A549 (cell line): ENCODE measurements around the gene CA10. TPM values are rescaled to one million over a fixed set of nuclear protein-coding genes. Genes with fewer than 3 reads are reported as not detected.

ENCODE experiments used
- ATAC-seq, 2 experiments: fragments of 200-7000 bp in 1 of 2; fragments of >200 bp in 1 of 2; cut with Nextera tagmentation in 1 of 2; cut with Tn5 transposase in 1 of 2; 3 replicates each; pipeline versions ENCODE4 v1.8.0 to v1.9.1; 2018 to 2020; ENCODE audit warnings: mild to moderate bottlenecking in 1 of 2, moderate library complexity in 1 of 2
- CTCF ChIA-PET: fragments of 300-600 bp; sonication (Branson Sonifier 250); formaldehyde crosslinking; extraction: SDS; loops from one replicate; lab custom pipeline; 2021; ENCODE audit warnings: antibody characterized with exemption, inconsistent platforms; lab: Yijun Ruan, JAX
- POLR2A ChIA-PET: fragments of 350-600 bp; formaldehyde crosslinking; extraction: SDS; loops from one replicate; lab custom pipeline; 2021; ENCODE audit warnings: antibody characterized with exemption, inconsistent platforms; lab: Yijun Ruan, JAX
- DNase-seq, 2 experiments: peaks; one replicate each; pipeline versions ENCODE4 v3.0.0 to v3.0.0-alpha.2; 2011 to 2016; ENCODE audit warnings: low read depth in 1 of 2, low spot score in 1 of 2
- FAIRE-seq: peaks from 2 replicates; lab custom pipeline; 2011; peaks lifted over from hg19 to GRCh38; lab: Jason Lieb, UNC
- H3K27ac ChIP-seq, 2 experiments: fragments of >200 bp; sonication (Bioruptor Twin); formaldehyde crosslinking; 3 replicates each; pipeline ENCODE4 v1.5.1; 2016 to 2017
- H3K4me1 ChIP-seq: fragments of >200 bp; sonication (Bioruptor Twin); formaldehyde crosslinking; 3 replicates; pipeline ENCODE4 v1.6.1; 2016
- H3K4me2 ChIP-seq: fragments of >200 bp; sonication (Bioruptor Twin); formaldehyde crosslinking; 3 replicates; pipeline ENCODE4 v1.6.1; 2016
- H3K4me3 ChIP-seq: fragments of >200 bp; sonication (Bioruptor Twin); formaldehyde crosslinking; 3 replicates; pipeline ENCODE4 v1.5.1; 2016
- H3K9me3 ChIP-seq: fragments of >200 bp; sonication (Bioruptor Twin); formaldehyde crosslinking; 3 replicates; pipeline ENCODE4 v1.6.1; 2016
- CBX8 ChIP-seq: fragments of 200-600 bp; sonication (generic); IDR thresholded peaks from 2 replicates; pipeline ENCODE4 v1.6.1; 2016
- E2F6 ChIP-seq: IDR thresholded peaks from 2 replicates; pipeline ENCODE4 v1.6.1; 2012; ENCODE audit warnings: low read depth, borderline replicate concordance
- ELK1 ChIP-seq: fragments of 150-350 bp; IDR thresholded peaks from 2 replicates; pipeline ENCODE4 v1.6.1; 2014; ENCODE audit warnings: low read depth, mild to moderate bottlenecking, low read length
- ESRRA ChIP-seq: fragments of 150-350 bp; IDR thresholded peaks from 2 replicates; pipeline ENCODE4 v1.6.1; 2014; ENCODE audit warnings: mild to moderate bottlenecking, low read length, borderline replicate concordance
- FOSB ChIP-seq: fragments of 250-450 bp; sonication (Bioruptor Pico); IDR thresholded peaks from 2 replicates; pipeline ENCODE4 v1.5.0; 2020; ENCODE audit warnings: mild to moderate bottlenecking, moderate library complexity
- FOSL2 ChIP-seq, 2 experiments: fragments of 450-650 bp in 1 of 2; fragments of >200 bp in 1 of 2; sonication (Bioruptor Twin) in 1 of 2; formaldehyde crosslinking; IDR thresholded peaks; 2 replicates each; pipeline versions ENCODE4 v1.5.0 to v1.6.1; 2016 to 2020; ENCODE audit warnings: mild to moderate bottlenecking in 1 of 2, moderate library complexity in 1 of 2
- HOXB13 ChIP-seq: fragments of 250-450 bp; sonication (Bioruptor Pico); IDR thresholded peaks from 2 replicates; pipeline ENCODE4 v1.5.0; 2020; ENCODE audit warnings: low read depth, mild to moderate bottlenecking, moderate library complexity
- KDM1A ChIP-seq: fragments of 200-600 bp; sonication (generic); IDR thresholded peaks from 2 replicates; pipeline ENCODE4 v1.6.1; 2016; ENCODE audit warnings: low read depth, mild to moderate bottlenecking
- MAX ChIP-seq: IDR thresholded peaks from 2 replicates; pipeline ENCODE4 v1.6.1; 2012
- MAZ ChIP-seq: fragments of 150-350 bp; IDR thresholded peaks from 2 replicates; pipeline ENCODE4 v1.6.1; 2014; ENCODE audit warnings: antibody characterized with exemption, low read depth, low read length, borderline replicate concordance
- MYC ChIP-seq: IDR thresholded peaks from 2 replicates; pipeline ENCODE4 v1.6.1; 2012; ENCODE audit warnings: mild to moderate bottlenecking, inconsistent platforms, low read length, improper control_type of control experiment, borderline replicate concordance
- NFE2L2 ChIP-seq: fragments of 150-350 bp; conservative IDR thresholded peaks from 2 replicates; pipeline ENCODE4 v1.6.1; 2014; ENCODE audit warnings: low read length
- POLR2A ChIP-seq: IDR thresholded peaks from 2 replicates; pipeline ENCODE4 v1.6.1; 2012; ENCODE audit warnings: mild to moderate bottlenecking, low read length
- TFCP2L1 ChIP-seq: fragments of 250-450 bp; sonication (Bioruptor Pico); IDR thresholded peaks from 2 replicates; pipeline ENCODE4 v1.5.0; 2021; ENCODE audit warnings: mild to moderate bottlenecking
- TP53 ChIP-seq: fragments of 250-450 bp; sonication (Bioruptor Pico); IDR thresholded peaks from 2 replicates; pipeline ENCODE4 v1.5.0; 2021; ENCODE audit warnings: mild to moderate bottlenecking, moderate library complexity
- ZFP36 ChIP-seq: fragments of 450-650 bp; IDR thresholded peaks from 2 replicates; pipeline ENCODE4 v1.6.1; 2014; ENCODE audit warnings: borderline replicate concordance; ENCODE audit not compliant: partially characterized antibody
- ZNF302 ChIP-seq: fragments of 250-450 bp; sonication (Bioruptor Pico); IDR thresholded peaks from 2 replicates; pipeline ENCODE4 v1.9.0; 2021; ENCODE audit warnings: inconsistent platforms, mild to moderate bottlenecking, moderate library complexity
- ZSCAN20 ChIP-seq: fragments of 250-450 bp; sonication (Bioruptor Pico); IDR thresholded peaks from 2 replicates; pipeline ENCODE4 v1.8.0; 2022; ENCODE audit warnings: mild to moderate bottlenecking, moderate library complexity
- WGBS: methylation state at CpG from one replicate; pipeline ENCODE4 v1.1.6; 2017; ENCODE audit errors: missing lambda C conversion rate; 5-methylcytosine and 5-hydroxymethylcytosine counted together
- polyA plus RNA-seq, 4 experiments: library from polyadenylated mRNA; depleted of rRNA in 3 of 4; stranded (reverse); fragments of >200 nt; fragmentation: RNase III in 1 of 4; extraction: RNeasy Plus Mini Kit Qiagen cat#74134 plus additional on column Dnase treatment in 1 of 4; gene quantifications; 2 replicates in 3 of 4; 3 replicates in 1 of 4; pipeline ENCODE4 v1.2.3, GENCODE V29; 2011 to 2017
- TF ChIP-seq, protein P1 (sequence below): fragments of >200 bp; sonication (Bioruptor Twin); formaldehyde crosslinking; IDR thresholded peaks from 2 replicates; pipeline ENCODE4 v1.6.1; 2016
- TF ChIP-seq, protein P2 (sequence below): fragments of 250-450 bp; sonication (Bioruptor Pico); IDR thresholded peaks from 2 replicates; pipeline ENCODE4 v1.5.0; 2021; ENCODE audit warnings: mild to moderate bottlenecking, moderate library complexity, borderline replicate concordance

Gene CA10
- polyA plus RNA-seq, 2 of the 4 experiments (the other 2 are of a cell fraction) = not detected

DNA sequence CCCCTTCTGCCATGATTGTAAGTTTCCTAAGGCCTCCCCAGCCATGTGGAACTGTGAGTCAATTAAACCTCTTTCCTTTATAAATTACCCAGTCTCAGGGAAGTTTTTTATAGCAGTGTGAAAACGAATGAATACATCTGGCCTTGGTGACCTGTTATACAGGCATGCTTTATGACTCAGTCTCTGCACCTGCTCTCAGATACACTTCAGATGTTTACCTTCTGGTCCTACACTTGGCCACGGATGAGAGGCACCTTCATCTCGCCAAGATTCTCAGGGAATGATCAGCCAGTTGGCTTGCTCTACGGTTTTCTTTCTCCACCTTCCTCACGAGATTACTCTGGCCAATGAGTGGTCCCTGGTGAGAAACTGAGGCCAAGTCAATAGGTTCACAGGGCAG, 304.7 kb downstream of the CA10 start:
- Histone ChIP-seq H3K27ac (no peak overlapping the region), H3K4me2 (no peak overlapping the region), H3K9me3 (no peaks in the 10 kb centered on the region), H3K4me3 (no peak overlapping the region), H3K4me1 (no peaks in the 10 kb centered on the region)
- FAIRE-seq (no peak), DNase-seq (no peak), ATAC-seq (no peak)
- CTCF ChIA-PET = no interaction called here
- WGBS = 0% methylated on average over 5 of the region's 5 CpGs
- TF ChIP-seq MAX (no peak), POLR2A (no peak), KDM1A (no peak), ELK1 (no peak), MYC (no peak), HOXB13 (CRISPR knock-in tag) (no peak), ESRRA (no peak), CBX8 (no peak), TFCP2L1 (no peak)
- POLR2A ChIA-PET = no interaction called here

GRCh38 chr17:51852603-51853002, 305.9 kb downstream of the CA10 start:
- ChIA-PET POLR2A (no interaction called here), CTCF (no interaction called here)
- Histone ChIP-seq H3K4me3 (no peak overlapping the region), H3K4me2 (no peak overlapping the region), H3K9me3 (no peaks in the 10 kb centered on the region), H3K4me1 (no peaks in the 10 kb centered on the region), H3K27ac (no peak overlapping the region)
- DNase-seq (no peak), FAIRE-seq (no peak), ATAC-seq (no peak)
- TF ChIP-seq E2F6 (no peak), MAZ (no peak), HOXB13 (CRISPR knock-in tag) (no peak), ELK1 (no peak), ZFP36 (no peak), FOSL2 (IDR thresholded peaks at IDR 0.05) (no peak), FOSL2 (CRISPR knock-in tag; IDR thresholded peaks at IDR 0.05) (no peak), ZSCAN20 (CRISPR knock-in tag) (no peak)

- 4% methylated on average over 3 of the region's 3 CpGs for WGBS
- H3K4me3 ChIP-seq = no peak overlapping the region
- no peak for FAIRE-seq
- DNase-seq = no peak
- TF ChIP-seq HOXB13 (CRISPR knock-in tag) (no peak), MAX (no peak), ZFP36 (no peak), ZNF302 (CRISPR knock-in tag) (no peak), TP53 (no peak), ESRRA (no peak), KDM1A (no peak), NFE2L2 (no peak), FOSB (CRISPR knock-in tag) (no peak)
- TF ChIP-seq, protein P1, sequence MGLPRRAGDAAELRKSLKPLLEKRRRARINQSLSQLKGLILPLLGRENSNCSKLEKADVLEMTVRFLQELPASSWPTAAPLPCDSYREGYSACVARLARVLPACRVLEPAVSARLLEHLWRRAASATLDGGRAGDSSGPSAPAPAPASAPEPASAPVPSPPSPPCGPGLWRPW = no peak
- TF ChIP-seq, protein P2, sequence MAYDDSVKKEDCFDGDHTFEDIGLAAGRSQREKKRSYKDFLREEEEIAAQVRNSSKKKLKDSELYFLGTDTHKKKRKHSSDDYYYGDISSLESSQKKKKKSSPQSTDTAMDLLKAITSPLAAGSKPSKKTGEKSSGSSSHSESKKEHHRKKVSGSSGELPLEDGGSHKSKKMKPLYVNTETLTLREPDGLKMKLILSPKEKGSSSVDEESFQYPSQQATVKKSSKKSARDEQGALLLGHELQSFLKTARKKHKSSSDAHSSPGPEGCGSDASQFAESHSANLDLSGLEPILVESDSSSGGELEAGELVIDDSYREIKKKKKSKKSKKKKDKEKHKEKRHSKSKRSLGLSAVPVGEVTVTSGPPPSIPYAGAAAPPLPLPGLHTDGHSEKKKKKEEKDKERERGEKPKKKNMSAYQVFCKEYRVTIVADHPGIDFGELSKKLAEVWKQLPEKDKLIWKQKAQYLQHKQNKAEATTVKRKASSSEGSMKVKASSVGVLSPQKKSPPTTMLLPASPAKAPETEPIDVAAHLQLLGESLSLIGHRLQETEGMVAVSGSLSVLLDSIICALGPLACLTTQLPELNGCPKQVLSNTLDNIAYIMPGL (CRISPR knock-in tag) = no peak
- ChIA-PET POLR2A (no interaction called here), CTCF (interaction anchor here (1.1 to 2.6 kb wide), 2 partner anchors 11 to 86 kb away, joined by 3 to 6 read pairs; no protein-coding TSS in a partner anchor)
- no peaks in the 10 kb centered on the region for H3K9me3 ChIP-seq
- H3K27ac ChIP-seq = no peak overlapping the region
- no peak overlapping the region for H3K4me2 ChIP-seq
- ATAC-seq = no peak
- no peaks in the 10 kb centered on the region for H3K4me1 ChIP-seq
Observed at GRCh38 chr17:51850201-51850600, 308.3 kb downstream of the CA10 start.
